ENCODE data around the gene LRRC3B.

The LRRC3B gene

GRCh38 chr3:26638113-26638512 is 15.5 kb downstream of the LRRC3B start:
- no peak overlapping the region for H3K4me2 ChIP-seq
- TF ChIP-seq CTCF (conservative IDR thresholded peaks at IDR 0.05; ENCODE audit: low read depth, low read length): no peak
- no peaks in the 10 kb centered on the region for H4K20me1 ChIP-seq (ENCODE audit: insufficient read depth)

GRCh38 chr3:26639339-26639738 is 16.8 kb downstream of the LRRC3B start:
- no peaks in the 10 kb centered on the region for H3K4me1 ChIP-seq (ENCODE audit: low read depth, poor library complexity, severe bottlenecking)
- no peaks in the 10 kb centered on the region for H3K79me2 ChIP-seq (ENCODE audit: insufficient read depth, low read depth)
- H3K4me2 ChIP-seq: no peak overlapping the region
- H4K20me1 ChIP-seq (ENCODE audit: insufficient read depth): no peaks in the 10 kb centered on the region
- H3K36me3 ChIP-seq (ENCODE audit: insufficient read depth): no peaks in the 10 kb centered on the region
- no peak overlapping the region for H3K4me3 ChIP-seq (IDR thresholded peaks at IDR 0.05; ENCODE audit: insufficient read depth, low read depth, low read length)
- TF ChIP-seq CTCF (conservative IDR thresholded peaks at IDR 0.05; ENCODE audit: low read depth, low read length): no peak
- H3K27ac ChIP-seq: no peak overlapping the region
- H3K9ac ChIP-seq: no peak overlapping the region
- H3K27me3 ChIP-seq (ENCODE audit: insufficient read depth, low read depth): no peaks in the 10 kb centered on the region
- H2AFZ ChIP-seq (ENCODE audit: low read depth): no peak overlapping the region

More at GRCh38 chr3:26638113-26638512, 15.5 kb downstream of the LRRC3B start:
- no peaks in the 10 kb centered on the region for H3K79me2 ChIP-seq (ENCODE audit: insufficient read depth, low read depth)
- no peak overlapping the region for H3K9ac ChIP-seq
- H3K27me3 ChIP-seq (ENCODE audit: insufficient read depth, low read depth): no peaks in the 10 kb centered on the region
- H3K4me1 ChIP-seq (ENCODE audit: low read depth, poor library complexity, severe bottlenecking): no peaks in the 10 kb centered on the region
- no peak overlapping the region for H2AFZ ChIP-seq (ENCODE audit: low read depth)
- H3K4me3 ChIP-seq (IDR thresholded peaks at IDR 0.05; ENCODE audit: insufficient read depth, low read depth, low read length): no peak overlapping the region
- H3K36me3 ChIP-seq (ENCODE audit: insufficient read depth): no peaks in the 10 kb centered on the region
- H3K27ac ChIP-seq: no peak overlapping the region

DNA sequence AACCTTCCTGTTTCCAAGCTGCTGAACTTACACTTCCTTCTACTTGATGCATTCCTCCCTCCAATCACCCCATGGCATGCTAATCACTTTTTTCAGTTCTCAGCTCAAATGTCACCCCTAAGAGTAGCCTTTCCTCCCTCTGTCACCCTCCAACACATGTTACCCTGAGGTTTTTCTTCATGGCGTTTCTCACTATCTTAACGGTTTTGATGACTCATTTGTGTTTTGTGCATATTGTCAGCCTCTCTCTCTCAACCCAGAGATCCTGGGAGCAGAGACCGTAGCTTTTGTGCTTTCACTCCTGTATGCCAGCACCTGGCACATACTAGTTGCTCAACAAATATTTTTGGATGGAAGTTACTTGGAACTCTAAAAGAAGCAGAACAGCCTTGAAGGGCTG is 24.5 kb downstream of the LRRC3B start:
- Histone ChIP-seq H4K20me1 (ENCODE audit: insufficient read depth) (no peaks in the 10 kb centered on the region), H2AFZ (ENCODE audit: low read depth) (no peak overlapping the region), H3K4me2 (no peak overlapping the region), H3K36me3 (ENCODE audit: insufficient read depth) (no peaks in the 10 kb centered on the region), H3K9ac (no peak overlapping the region), H3K4me3 (IDR thresholded peaks at IDR 0.05; ENCODE audit: insufficient read depth, low read depth, low read length) (no peak overlapping the region), H3K4me1 (ENCODE audit: low read depth, poor library complexity, severe bottlenecking) (no peaks in the 10 kb centered on the region), H3K27ac (no peak overlapping the region), H3K27me3 (ENCODE audit: insufficient read depth, low read depth) (no peaks in the 10 kb centered on the region), H3K79me2 (ENCODE audit: insufficient read depth, low read depth) (no peaks in the 10 kb centered on the region)
- TF ChIP-seq CTCF (conservative IDR thresholded peaks at IDR 0.05; ENCODE audit: low read depth, low read length): no peak

DNA sequence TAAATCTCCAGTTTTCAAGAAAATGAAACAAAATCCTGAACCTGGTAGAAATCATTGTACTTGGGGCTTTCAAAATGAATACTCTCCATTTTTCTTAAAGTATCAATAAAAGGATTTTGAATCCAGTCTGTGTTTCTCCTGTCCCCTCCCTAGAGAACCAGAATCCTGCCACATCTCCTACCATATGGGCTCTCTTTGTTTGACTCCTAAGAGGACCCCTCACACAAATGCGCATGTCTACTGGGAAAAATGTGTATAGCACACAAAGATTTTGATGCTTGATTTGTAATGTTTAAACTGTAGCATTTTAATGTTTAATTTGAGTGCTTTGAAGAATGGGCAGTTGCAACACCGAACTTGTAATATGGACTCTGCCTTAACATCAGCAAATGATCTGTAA is 25.9 kb downstream of the LRRC3B start:
- H3K4me1 ChIP-seq (ENCODE audit: low read depth, poor library complexity, severe bottlenecking): no peaks in the 10 kb centered on the region
- no peak overlapping the region for H3K4me3 ChIP-seq (IDR thresholded peaks at IDR 0.05; ENCODE audit: insufficient read depth, low read depth, low read length)
- no peaks in the 10 kb centered on the region for H3K27me3 ChIP-seq (ENCODE audit: insufficient read depth, low read depth)
- H4K20me1 ChIP-seq (ENCODE audit: insufficient read depth): no peaks in the 10 kb centered on the region
- H2AFZ ChIP-seq (ENCODE audit: low read depth): no peak overlapping the region
- no peak overlapping the region for H3K4me2 ChIP-seq
- no peaks in the 10 kb centered on the region for H3K36me3 ChIP-seq (ENCODE audit: insufficient read depth)
- no peak overlapping the region for H3K27ac ChIP-seq
- no peaks in the 10 kb centered on the region for H3K79me2 ChIP-seq (ENCODE audit: insufficient read depth, low read depth)
- no peak overlapping the region for H3K9ac ChIP-seq
- no peak for TF ChIP-seq CTCF (conservative IDR thresholded peaks at IDR 0.05; ENCODE audit: low read depth, low read length)
